Measurements from ENCODE around the gene HAGHL. TPM values are rescaled to one million over a fixed set of nuclear protein-coding genes. Genes with fewer than 3 reads are reported as not detected.

Gene HAGHL
- total and polyA plus RNA-seq, 2 experiments from 2014 or later, result 21.6 to 35.3 TPM

DNA sequence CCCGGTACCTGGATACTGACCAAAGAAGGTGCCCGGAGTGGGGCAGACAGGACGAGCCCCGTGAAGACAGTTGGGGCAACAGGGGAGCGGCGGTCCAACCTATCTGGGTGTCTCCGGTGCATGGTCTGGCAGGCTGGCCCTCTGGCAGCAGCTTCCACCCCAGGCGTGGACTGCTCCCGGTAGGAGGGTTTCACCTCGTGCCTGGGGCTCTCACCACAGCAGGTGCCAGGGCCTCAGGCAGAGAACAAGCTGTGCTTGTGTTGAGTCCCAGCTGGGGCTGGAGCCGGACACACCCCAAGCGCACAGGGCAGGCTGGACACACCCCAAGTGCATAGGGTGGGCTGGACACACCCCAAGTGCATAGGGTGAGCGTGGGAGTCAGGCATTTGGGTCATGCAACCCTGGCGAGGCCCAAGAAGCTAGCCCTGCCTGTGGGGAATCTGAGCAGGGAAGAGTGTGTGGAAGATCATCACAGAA, 19.8 kb upstream of the HAGHL start (continued):
- TF ChIP-seq ZNF114 (CRISPR knock-in tag; IDR thresholded peaks at IDR 0.05), result no peak
- TF ChIP-seq, protein P1, sequence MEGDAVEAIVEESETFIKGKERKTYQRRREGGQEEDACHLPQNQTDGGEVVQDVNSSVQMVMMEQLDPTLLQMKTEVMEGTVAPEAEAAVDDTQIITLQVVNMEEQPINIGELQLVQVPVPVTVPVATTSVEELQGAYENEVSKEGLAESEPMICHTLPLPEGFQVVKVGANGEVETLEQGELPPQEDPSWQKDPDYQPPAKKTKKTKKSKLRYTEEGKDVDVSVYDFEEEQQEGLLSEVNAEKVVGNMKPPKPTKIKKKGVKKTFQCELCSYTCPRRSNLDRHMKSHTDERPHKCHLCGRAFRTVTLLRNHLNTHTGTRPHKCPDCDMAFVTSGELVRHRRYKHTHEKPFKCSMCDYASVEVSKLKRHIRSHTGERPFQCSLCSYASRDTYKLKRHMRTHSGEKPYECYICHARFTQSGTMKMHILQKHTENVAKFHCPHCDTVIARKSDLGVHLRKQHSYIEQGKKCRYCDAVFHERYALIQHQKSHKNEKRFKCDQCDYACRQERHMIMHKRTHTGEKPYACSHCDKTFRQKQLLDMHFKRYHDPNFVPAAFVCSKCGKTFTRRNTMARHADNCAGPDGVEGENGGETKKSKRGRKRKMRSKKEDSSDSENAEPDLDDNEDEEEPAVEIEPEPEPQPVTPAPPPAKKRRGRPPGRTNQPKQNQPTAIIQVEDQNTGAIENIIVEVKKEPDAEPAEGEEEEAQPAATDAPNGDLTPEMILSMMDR (conservative IDR thresholded peaks at IDR 0.05; ENCODE audit: low read depth in 2 of 2), result no peak
- TF ChIP-seq JUNB (IDR thresholded peaks at IDR 0.05; ENCODE audit: unreplicated experiment), result no peak
- TF ChIP-seq EZH2phosphoT487 (IDR thresholded peaks at IDR 0.05; ENCODE audit: unreplicated experiment), result no peak
- no peak for TF ChIP-seq POLR2AphosphoS5 (IDR thresholded peaks at IDR 0.05; ENCODE audit: low read depth)

GRCh38 chr16:708019-708418, 18.9 kb upstream of the HAGHL start:
- peaks cover 4% of the 10 kb centered on the region; the same call in 1 of the 3 replicates for H3K9me3 Mint-ChIP-seq
- Histone ChIP-seq H3K27me3 (ENCODE audit: insufficient read depth) (peaks cover 71% of the 10 kb centered on the region), H3K27ac (ENCODE audit: low read depth) (no peak overlapping the region), H3K79me2 (replicated peaks; ENCODE audit: insufficient read depth) (no peaks in the 10 kb centered on the region), H2AFZ (no peak overlapping the region), H3K9me2 (ENCODE audit: insufficient read depth) (no peaks in the 10 kb centered on the region), H4K20me1 (replicated peaks; ENCODE audit: insufficient read depth) (no peaks in the 10 kb centered on the region), H3F3A (replicated peaks; ENCODE audit: low read depth) (0 out of 2 replicates have a peak, but pooled peaks cover 6% of the 10 kb centered on the region), H3K4me1 (ENCODE audit: insufficient read depth) (no peaks in the 10 kb centered on the region), H3K4me3 (no peak overlapping the region), H3K36me3 (ENCODE audit: insufficient read depth) (no peaks in the 10 kb centered on the region), H3K4me2 (no peak overlapping the region)
- no peak overlapping the region for H3K27ac Mint-ChIP-seq
- peaks cover 59% of the 10 kb centered on the region for H3K27me3 Mint-ChIP-seq (ENCODE audit: insufficient read depth, low read depth, poor library complexity)
- H3K4me3 Mint-ChIP-seq, result no peak overlapping the region
- no peaks in the 10 kb centered on the region; the same call in 2 of the 3 replicates for H3K4me1 Mint-ChIP-seq
- TF ChIP-seq JUNB (IDR thresholded peaks at IDR 0.05; ENCODE audit: unreplicated experiment) (no peak), ZNF331 (CRISPR knock-in tag; IDR thresholded peaks at IDR 0.05; ENCODE audit: low read depth) (no peak)
- TF ChIP-seq, protein P2, sequence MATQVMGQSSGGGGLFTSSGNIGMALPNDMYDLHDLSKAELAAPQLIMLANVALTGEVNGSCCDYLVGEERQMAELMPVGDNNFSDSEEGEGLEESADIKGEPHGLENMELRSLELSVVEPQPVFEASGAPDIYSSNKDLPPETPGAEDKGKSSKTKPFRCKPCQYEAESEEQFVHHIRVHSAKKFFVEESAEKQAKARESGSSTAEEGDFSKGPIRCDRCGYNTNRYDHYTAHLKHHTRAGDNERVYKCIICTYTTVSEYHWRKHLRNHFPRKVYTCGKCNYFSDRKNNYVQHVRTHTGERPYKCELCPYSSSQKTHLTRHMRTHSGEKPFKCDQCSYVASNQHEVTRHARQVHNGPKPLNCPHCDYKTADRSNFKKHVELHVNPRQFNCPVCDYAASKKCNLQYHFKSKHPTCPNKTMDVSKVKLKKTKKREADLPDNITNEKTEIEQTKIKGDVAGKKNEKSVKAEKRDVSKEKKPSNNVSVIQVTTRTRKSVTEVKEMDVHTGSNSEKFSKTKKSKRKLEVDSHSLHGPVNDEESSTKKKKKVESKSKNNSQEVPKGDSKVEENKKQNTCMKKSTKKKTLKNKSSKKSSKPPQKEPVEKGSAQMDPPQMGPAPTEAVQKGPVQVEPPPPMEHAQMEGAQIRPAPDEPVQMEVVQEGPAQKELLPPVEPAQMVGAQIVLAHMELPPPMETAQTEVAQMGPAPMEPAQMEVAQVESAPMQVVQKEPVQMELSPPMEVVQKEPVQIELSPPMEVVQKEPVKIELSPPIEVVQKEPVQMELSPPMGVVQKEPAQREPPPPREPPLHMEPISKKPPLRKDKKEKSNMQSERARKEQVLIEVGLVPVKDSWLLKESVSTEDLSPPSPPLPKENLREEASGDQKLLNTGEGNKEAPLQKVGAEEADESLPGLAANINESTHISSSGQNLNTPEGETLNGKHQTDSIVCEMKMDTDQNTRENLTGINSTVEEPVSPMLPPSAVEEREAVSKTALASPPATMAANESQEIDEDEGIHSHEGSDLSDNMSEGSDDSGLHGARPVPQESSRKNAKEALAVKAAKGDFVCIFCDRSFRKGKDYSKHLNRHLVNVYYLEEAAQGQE (IDR thresholded peaks at IDR 0.05; ENCODE audit: unreplicated experiment), result no peak
- ATAC-seq (no peak), DNase-seq (ENCODE audit: low spot score) (no peak)
- H3K36me3 Mint-ChIP-seq (ENCODE audit: low read depth), result no peaks in the 10 kb centered on the region

GRCh38 chr16:708959-709358, 17.9 kb upstream of the HAGHL start:
- Histone ChIP-seq H3K4me1 (ENCODE audit: insufficient read depth) (no peaks in the 10 kb centered on the region), H3K27me3 (ENCODE audit: insufficient read depth) (peaks cover 70% of the 10 kb centered on the region), H4K20me1 (replicated peaks; ENCODE audit: insufficient read depth) (no peaks in the 10 kb centered on the region), H3F3A (replicated peaks; ENCODE audit: low read depth) (0 out of 2 replicates have a peak, but pooled peaks cover 6% of the 10 kb centered on the region), H3K4me2 (no peak overlapping the region), H3K4me3 (no peak overlapping the region), H3K27ac (ENCODE audit: low read depth) (no peak overlapping the region), H3K9me2 (ENCODE audit: insufficient read depth) (no peaks in the 10 kb centered on the region), H3K79me2 (replicated peaks; ENCODE audit: insufficient read depth) (no peaks in the 10 kb centered on the region), H2AFZ (no peak overlapping the region), H3K36me3 (ENCODE audit: insufficient read depth) (no peaks in the 10 kb centered on the region)
- Mint-ChIP-seq H3K36me3 (ENCODE audit: low read depth) (no peaks in the 10 kb centered on the region), H3K27ac (no peak overlapping the region), H3K4me3 (no peak overlapping the region), H3K9me3 (peaks cover 4% of the 10 kb centered on the region; the same call in 1 of the 3 replicates), H3K4me1 (no peaks in the 10 kb centered on the region; the same call in 2 of the 3 replicates), H3K27me3 (ENCODE audit: insufficient read depth, low read depth, poor library complexity) (peaks cover 59% of the 10 kb centered on the region)
- DNase-seq (ENCODE audit: low spot score) (no peak), ATAC-seq (no peak)
- TF ChIP-seq STAT1 (IDR thresholded peaks at IDR 0.05; ENCODE audit: unreplicated experiment) (no peak), CREB1 (CRISPR knock-in tag; IDR thresholded peaks at IDR 0.05; ENCODE audit: low read depth) (no peak), EZH2phosphoT487 (IDR thresholded peaks at IDR 0.05; ENCODE audit: unreplicated experiment) (no peak)
- TF ChIP-seq, protein P3, sequence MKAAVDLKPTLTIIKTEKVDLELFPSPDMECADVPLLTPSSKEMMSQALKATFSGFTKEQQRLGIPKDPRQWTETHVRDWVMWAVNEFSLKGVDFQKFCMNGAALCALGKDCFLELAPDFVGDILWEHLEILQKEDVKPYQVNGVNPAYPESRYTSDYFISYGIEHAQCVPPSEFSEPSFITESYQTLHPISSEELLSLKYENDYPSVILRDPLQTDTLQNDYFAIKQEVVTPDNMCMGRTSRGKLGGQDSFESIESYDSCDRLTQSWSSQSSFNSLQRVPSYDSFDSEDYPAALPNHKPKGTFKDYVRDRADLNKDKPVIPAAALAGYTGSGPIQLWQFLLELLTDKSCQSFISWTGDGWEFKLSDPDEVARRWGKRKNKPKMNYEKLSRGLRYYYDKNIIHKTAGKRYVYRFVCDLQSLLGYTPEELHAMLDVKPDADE (IDR thresholded peaks at IDR 0.05), result no peak
